HepG2 (cell line): Measurements from ENCODE around the gene IFNA16. TPM values are rescaled to one million over a fixed set of nuclear protein-coding genes. Genes with fewer than 3 reads are reported as not detected.
"Not testable (repeated sequence)": the region's sequence is repeated elsewhere in the genome, so short reads cannot be mapped to it uniquely, and the experiment has no call there.

ENCODE experiments used
- ATAC-seq: fragments of 200-7000 bp; cut with Tn5 transposase; 3 replicates; pipeline ENCODE4 v1.9.1; 2020; ENCODE audit warnings: mild to moderate bottlenecking, moderate library complexity
- BruUV-seq: library from RNA; stranded (reverse); fragments of 400-500 nt; replicated peaks from 2 replicates; lab custom pipeline; 2021; lab: Mats Ljungman, UMichigan
- CTCF ChIA-PET: fragments of 300-600 bp; formaldehyde crosslinking; extraction: SDS; loops from one replicate; lab custom pipeline; 2021; ENCODE audit warnings: low total read pairs, inconsistent platforms, low intra/inter-chr PET ratio; lab: Yijun Ruan, JAX
- POLR2A ChIA-PET: fragments of 350-600 bp; sonication (Branson Sonifier 250); formaldehyde crosslinking; loops from one replicate; lab custom pipeline; 2020; ENCODE audit warnings: antibody characterized with exemption, inconsistent platforms; lab: Yijun Ruan, JAX
- DNase-seq: peaks from one replicate; pipeline ENCODE4 v3.0.0-alpha.2; 2015; ENCODE audit warnings: low spot score
- FAIRE-seq: peaks from 3 replicates; lab custom pipeline; 2011; peaks lifted over from hg19 to GRCh38; lab: Jason Lieb, UNC
- H2AFZ ChIP-seq: one replicate; pipeline ENCODE4 v1.6.1; 2011; ENCODE audit warnings: low read length, inconsistent platforms
- H3K27ac ChIP-seq: fragments of 300-600 bp; 3 replicates; pipeline ENCODE4 v1.8.0; 2011; ENCODE audit warnings: mixed run types, mild to moderate bottlenecking, mixed read lengths, low read length, inconsistent platforms; ENCODE audit not compliant: insufficient read depth; ENCODE audit errors: extremely low read length
- H3K27me3 ChIP-seq, 2 experiments: fragments of 200-600 bp in 1 of 2; 2 replicates in 1 of 2; 3 replicates in 1 of 2; pipeline versions ENCODE4 v1.6.0 to v1.8.0; 2011; ENCODE audit warnings: low read length in 2 of 2, mild to moderate bottlenecking in 2 of 2, moderate library complexity in 2 of 2, inconsistent platforms in 1 of 2; ENCODE audit not compliant: insufficient read depth in 2 of 2, control insufficient read depth in 1 of 2
- H3K36me3 ChIP-seq, 2 experiments: fragments of 200-600 bp in 1 of 2; replicated peaks in 1 of 2; 2 replicates in 1 of 2; 3 replicates in 1 of 2; pipeline versions ENCODE4 v1.5.1 to v1.8.0; 2011; ENCODE audit warnings: low read length in 2 of 2, inconsistent platforms in 1 of 2; ENCODE audit not compliant: insufficient read depth in 2 of 2, control insufficient read depth in 1 of 2
- H3K4me1 ChIP-seq: 2 replicates; pipeline ENCODE4 v1.5.1; 2012; ENCODE audit warnings: low read length, inconsistent platforms; ENCODE audit not compliant: insufficient read depth
- H3K4me2 ChIP-seq: 2 replicates; pipeline ENCODE4 v1.6.0; 2011; ENCODE audit warnings: low read depth, low read length, inconsistent platforms
- H3K4me3 ChIP-seq, 3 experiments: fragments of 200-600 bp in 1 of 3; sonication (generic), shearing (Covaris generic) in 1 of 3; replicated peaks in 1 of 3; 2 replicates each; pipeline ENCODE4 v1.5.1; 2011 to 2016; ENCODE audit warnings: low read length in 3 of 3, inconsistent platforms in 2 of 3, low read depth in 2 of 3, mild to moderate bottlenecking in 2 of 3, control low read depth in 1 of 3, mixed read lengths in 1 of 3; ENCODE audit not compliant: insufficient read depth in 1 of 3
- H3K79me2 ChIP-seq: one replicate; pipeline ENCODE4 v1.6.1; 2011; ENCODE audit warnings: low read length, inconsistent platforms; ENCODE audit not compliant: insufficient read depth
- H3K9ac ChIP-seq: 2 replicates; pipeline ENCODE4 v1.6.0; 2011; ENCODE audit warnings: mild to moderate bottlenecking, low read depth, low read length, inconsistent platforms; ENCODE audit not compliant: insufficient read depth
- H3K9me3 ChIP-seq: 2 replicates; pipeline ENCODE4 v1.5.1; 2012; ENCODE audit warnings: mild to moderate bottlenecking, low read length
- H4K20me1 ChIP-seq: 2 replicates; pipeline ENCODE4 v1.6.0; 2011; ENCODE audit warnings: inconsistent platforms, mild to moderate bottlenecking, low read length, moderate library complexity; ENCODE audit not compliant: insufficient read depth
- HOXA9 ChIP-seq: sonication (generic); formaldehyde crosslinking; IDR thresholded peaks from 2 replicates; pipeline ENCODE4 v1.8.1; 2022; ENCODE audit warnings: missing genetic modification reagents, mild to moderate bottlenecking, moderate library complexity, borderline replicate concordance
- THAP11 ChIP-seq: IDR thresholded peaks from 2 replicates; pipeline ENCODE4 v1.6.1; 2016; ENCODE audit warnings: missing biosample characterization, missing genetic modification reagents
- ZNF878 ChIP-seq: sonication (generic); formaldehyde crosslinking; IDR thresholded peaks from 2 replicates; pipeline ENCODE4 v1.8.1; 2023; ENCODE audit warnings: mild to moderate bottlenecking, missing genetic modification reagents, moderate library complexity
- WGBS: methylation state at CpG from one replicate; pipeline ENCODE4 v1.1.6; 2017; ENCODE audit warnings: low lambda C conversion rate; 5-methylcytosine and 5-hydroxymethylcytosine counted together
- in situ Hi-C: cut with HindIII; loops from 2 replicates; pipeline ENCODE4 v1.10.0; 2017; ENCODE audit warnings: low pct_unique_long_range_greater_than_20kb; ENCODE audit not compliant: extremely low pct_ligation_motif_present
- intact Hi-C: fragments of 100-400 bp; cut with micrococcal nuclease; formaldehyde crosslinking; loops from one replicate; pipeline ENCODE4 v1.10.0; 2022; ENCODE audit not compliant: unreplicated experiment
- polyA plus RNA-seq, 8 experiments: library from polyadenylated mRNA; depleted of rRNA in 3 of 8; stranded (reverse) in 7 of 8; unstranded in 1 of 8; fragments of >200 nt; fragmentation: Illumina TruSeq in 4 of 8; extraction: Trizol in 4 of 8; gene quantifications; 2 replicates each; pipeline versions ENCODE4 v1.2.1 to v1.2.3, GENCODE V29; 2011 to 2016; ENCODE audit warnings: low read depth in 4 of 8, missing spikeins in 1 of 8, mixed read lengths in 1 of 8; ENCODE audit not compliant: insufficient read depth in 1 of 8
- total RNA-seq, 5 experiments: library from RNA; depleted of rRNA; stranded (reverse); fragments of >200 nt; fragmentation: Illumina TruSeq; extraction: Trizol; gene quantifications; 2 replicates each; pipeline ENCODE4 v1.2.3, GENCODE V29; 2016; ENCODE audit warnings: low read depth in 1 of 5

IFNA16 gene
- total and polyA plus RNA-seq, 2 of the 13 experiments (the other 11 are each of a cell fraction or from before 2014, with no cell fraction given), result not detected

GRCh38 chr9:21171351-21171750 lies 45.8 kb downstream of the IFNA16 start (continued):
- TF ChIP-seq THAP11 (CRISPR knock-in tag) (no peak), ZNF878 (CRISPR knock-in tag) (no peak), HOXA9 (CRISPR knock-in tag) (no peak)

GRCh38 chr9:21166560-21166959 lies 50.6 kb downstream of the IFNA16 start, which contains the start of gene IFNA21:
TSS of gene IFNA21 (minus strand) at chr9:21166660. CDS start at chr9:21166612, 48 bp downstream.
- POLR2A ChIA-PET, H3K36me3 ChIP-seq, intact Hi-C loops, H3K4me2 ChIP-seq, ATAC-seq, H3K4me3 ChIP-seq, in situ Hi-C loops, FAIRE-seq, DNase-seq, H3K79me2 ChIP-seq, CTCF ChIA-PET, H3K9me3 ChIP-seq, H4K20me1 ChIP-seq, H3K27ac ChIP-seq, H2AFZ ChIP-seq, H3K4me1 ChIP-seq, BruUV-seq, H3K27me3 ChIP-seq, H3K9ac ChIP-seq: not testable (repeated sequence)
- 5% methylated on average over 1 of the region's 2 CpGs for WGBS

Other genes with a start within 250 kb of the IFNA16 start
- not detected in 2 replicates for gene HACD4, start 185.7 kb downstream of the IFNA16 start, total RNA-seq (2016; rRNA removed; fragmentation: Illumina TruSeq; extraction: Trizol)
- not detected in 2 replicates for gene HACD4, start 185.7 kb downstream of the IFNA16 start, polyA plus RNA-seq (2011; rRNA removed)
- not detected in 2 replicates for gene IFNB1, start 139.4 kb downstream of the IFNA16 start, total RNA-seq (2016; rRNA removed; fragmentation: Illumina TruSeq; extraction: Trizol)
- gene IFNB1, start 139.4 kb downstream of the IFNA16 start, polyA plus RNA-seq (2011; rRNA removed), result not detected in 2 replicates
- not detected in 2 replicates for gene IFNW1, start 75.5 kb downstream of the IFNA16 start, total RNA-seq (2016; rRNA removed; fragmentation: Illumina TruSeq; extraction: Trizol)
- not detected in 2 replicates for gene IFNW1, start 75.5 kb downstream of the IFNA16 start, polyA plus RNA-seq (2011; rRNA removed)
- gene IFNA21, start 50.7 kb downstream of the IFNA16 start, total RNA-seq (2016; rRNA removed; fragmentation: Illumina TruSeq; extraction: Trizol), result not detected in 2 replicates
- gene IFNA21, start 50.7 kb downstream of the IFNA16 start, polyA plus RNA-seq (2011; rRNA removed), result not detected in 2 replicates
- not detected in 2 replicates for gene IFNA4, start 29.7 kb downstream of the IFNA16 start, total RNA-seq (2016; rRNA removed; fragmentation: Illumina TruSeq; extraction: Trizol)
- not detected in 2 replicates for gene IFNA4, start 29.7 kb downstream of the IFNA16 start, polyA plus RNA-seq (2011; rRNA removed)
- not detected in 2 replicates for gene IFNA7, start 15.1 kb downstream of the IFNA16 start, total RNA-seq (2016; rRNA removed; fragmentation: Illumina TruSeq; extraction: Trizol)
- gene IFNA7, start 15.1 kb downstream of the IFNA16 start, polyA plus RNA-seq (2011; rRNA removed), result not detected in 2 replicates
- not detected in 2 replicates for gene IFNA10, start 10.2 kb downstream of the IFNA16 start, total RNA-seq (2016; rRNA removed; fragmentation: Illumina TruSeq; extraction: Trizol)
- gene IFNA10, start 10.2 kb downstream of the IFNA16 start, polyA plus RNA-seq (2011; rRNA removed), result not detected in 2 replicates
- gene IFNA17, start 10.9 kb upstream of the IFNA16 start, total RNA-seq (2016; rRNA removed; fragmentation: Illumina TruSeq; extraction: Trizol), result not detected in 2 replicates
- gene IFNA17, start 10.9 kb upstream of the IFNA16 start, polyA plus RNA-seq (2011; rRNA removed), result not detected in 2 replicates
- not detected in 2 replicates for gene IFNA14, start 22.7 kb upstream of the IFNA16 start, total RNA-seq (2016; rRNA removed; fragmentation: Illumina TruSeq; extraction: Trizol)
- not detected in 2 replicates for gene IFNA14, start 22.7 kb upstream of the IFNA16 start, polyA plus RNA-seq (2011; rRNA removed)
- gene IFNA5, start 88.0 kb upstream of the IFNA16 start, total RNA-seq (2016; rRNA removed; fragmentation: Illumina TruSeq; extraction: Trizol), result not detected in 2 replicates
- gene IFNA5, start 88.0 kb upstream of the IFNA16 start, polyA plus RNA-seq (2011; rRNA removed), result not detected in 2 replicates
- gene KLHL9, start 118.1 kb upstream of the IFNA16 start, total RNA-seq (2016; rRNA removed; fragmentation: Illumina TruSeq; extraction: Trizol), result 17.7 and 32.7 TPM in 2 replicates
- gene KLHL9, start 118.1 kb upstream of the IFNA16 start, polyA plus RNA-seq (2011; rRNA removed), result 8.1 and 8.7 TPM in 2 replicates
- gene IFNA6, start 133.6 kb upstream of the IFNA16 start, total RNA-seq (2016; rRNA removed; fragmentation: Illumina TruSeq; extraction: Trizol), result not detected in 2 replicates
- not detected in 2 replicates for gene IFNA6, start 133.6 kb upstream of the IFNA16 start, polyA plus RNA-seq (2011; rRNA removed)
- gene IFNA13, start 150.7 kb upstream of the IFNA16 start, total RNA-seq (2016; rRNA removed; fragmentation: Illumina TruSeq; extraction: Trizol), result not detected in 2 replicates
- not detected in 2 replicates for gene IFNA13, start 150.7 kb upstream of the IFNA16 start, polyA plus RNA-seq (2011; rRNA removed)
- gene IFNA2, start 168.1 kb upstream of the IFNA16 start, total RNA-seq (2016; rRNA removed; fragmentation: Illumina TruSeq; extraction: Trizol), result not detected in 2 replicates
- gene IFNA2, start 168.1 kb upstream of the IFNA16 start, polyA plus RNA-seq (2011; rRNA removed), result not detected in 2 replicates
- not detected in 2 replicates for gene IFNA8, start 191.8 kb upstream of the IFNA16 start, total RNA-seq (2016; rRNA removed; fragmentation: Illumina TruSeq; extraction: Trizol)
- not detected in 2 replicates for gene IFNA8, start 191.8 kb upstream of the IFNA16 start, polyA plus RNA-seq (2011; rRNA removed)
- gene IFNA1, start 223.1 kb upstream of the IFNA16 start, total RNA-seq (2016; rRNA removed; fragmentation: Illumina TruSeq; extraction: Trizol), result not detected in 2 replicates
- not detected in 2 replicates for gene IFNA1, start 223.1 kb upstream of the IFNA16 start, polyA plus RNA-seq (2011; rRNA removed)